Loucy (cell line): Measurements from ENCODE around the gene SPC25.

Experiments
- CTCF ChIP-seq: fragments of 200-600 bp; sonication (generic); conservative IDR thresholded peaks from 2 replicates; pipeline ENCODE4 v1.5.1; 2014; ENCODE audit warnings: mild to moderate bottlenecking, antibody characterized with exemption, low read length
- EZH2phosphoT487 ChIP-seq: fragments of 200-600 bp; IDR thresholded peaks from 2 replicates; pipeline ENCODE4 v1.6.1; 2018; ENCODE audit warnings: antibody characterized with exemption, mild to moderate bottlenecking, moderate library complexity, borderline replicate concordance

GRCh38 chr2:168848225-168848624, 42.0 kb downstream of the SPC25 start:
- TF ChIP-seq CTCF (no peak), EZH2phosphoT487 (no peak)
